NT2/D1 (cell line): ENCODE results near the gene WDR73.

Source experiments
- DNase-seq: peaks from one replicate; pipeline ENCODE4 v3.0.0-alpha.2; 2011; ENCODE audit warnings: low read depth, low spot score
- H3K27me3 ChIP-seq: 2 replicates; pipeline ENCODE4 v1.6.0; 2011; ENCODE audit warnings: mild to moderate bottlenecking; ENCODE audit not compliant: insufficient read length, insufficient read depth
- H3K36me3 ChIP-seq: 2 replicates; pipeline ENCODE4 v1.6.1; 2011; ENCODE audit warnings: mild to moderate bottlenecking, low read length, mixed read lengths; ENCODE audit not compliant: insufficient read depth, insufficient read length
- H3K4me1 ChIP-seq: 2 replicates; pipeline ENCODE4 v1.5.1; 2011; ENCODE audit not compliant: insufficient read depth, insufficient read length
- H3K4me3 ChIP-seq: 2 replicates; pipeline ENCODE4 v1.5.1; 2011; ENCODE audit warnings: low read depth; ENCODE audit not compliant: insufficient read length
- H3K9ac ChIP-seq: 2 replicates; pipeline ENCODE4 v1.6.0; 2011; ENCODE audit warnings: low read depth; ENCODE audit not compliant: insufficient read length
- H3K9me3 ChIP-seq: 2 replicates; pipeline ENCODE4 v1.5.1; 2011; ENCODE audit warnings: mild to moderate bottlenecking, low read length; ENCODE audit not compliant: insufficient read depth
- SUZ12 ChIP-seq: IDR thresholded peaks from 2 replicates; pipeline ENCODE4 v1.6.1; 2011; ENCODE audit not compliant: insufficient read length, insufficient read depth; ENCODE audit errors: extremely low read depth
- YY1 ChIP-seq: IDR thresholded peaks from 2 replicates; pipeline ENCODE4 v1.6.1; 2011; ENCODE audit not compliant: insufficient read length, insufficient read depth
- ZNF274 ChIP-seq: IDR thresholded peaks from 2 replicates; pipeline ENCODE4 v1.6.1; 2011; ENCODE audit warnings: mild to moderate bottlenecking, low read depth, low read length

The WDR73 gene

GRCh38 chr15:84603630-84604379 is 50.3 kb downstream of the WDR73 start:
- Histone ChIP-seq H3K4me3 (no peak overlapping the region), H3K9me3 (no peaks in the 10 kb centered on the region), H3K4me1 (peaks cover 15% of the 10 kb centered on the region), H3K27me3 (peaks cover 24% of the 10 kb centered on the region), H3K36me3 (peaks cover 43% of the 10 kb centered on the region), H3K9ac (peak overlapping the region; percentile 5)
- TF ChIP-seq ZNF274 (no peak), YY1 (no peak), SUZ12 (no peak)
- DNase-seq: peak; percentile 83

GRCh38 chr15:84601555-84601838 is 52.6 kb downstream of the WDR73 start:
- TF ChIP-seq YY1 (no peak), ZNF274 (no peak), SUZ12 (no peak)
- H3K36me3 ChIP-seq: peaks cover 24% of the 10 kb centered on the region
- peak overlapping the region; percentile 80 for H3K9ac ChIP-seq
- H3K4me1 ChIP-seq: peaks cover 15% of the 10 kb centered on the region
- peak overlapping the region; percentile 88 for H3K4me3 ChIP-seq
- no peaks in the 10 kb centered on the region for H3K9me3 ChIP-seq
- peaks cover 20% of the 10 kb centered on the region for H3K27me3 ChIP-seq
- no peak for DNase-seq

GRCh38 chr15:84600687-84601554 is 53.2 kb downstream of the WDR73 start, which contains the start of gene ZSCAN2:
Gene ZSCAN2 (plus strand): TSS chr15:84601009. CDS start chr15:84603928, 2,919 bp downstream.
- Histone ChIP-seq H3K4me1 (peaks cover 15% of the 10 kb centered on the region), H3K9me3 (no peaks in the 10 kb centered on the region), H3K4me3 (peak within 1 kb of the TSS; percentile 88), H3K27me3 (peaks cover 16% of the 10 kb centered on the region), H3K9ac (peak within 1 kb of the TSS; percentile 80), H3K36me3 (peaks cover 18% of the 10 kb centered on the region)
- peak; percentile 95 for DNase-seq
- TF ChIP-seq ZNF274: no peak
- TF ChIP-seq YY1: peak; percentile 10

GRCh38 chr15:84600331-84600686 is 53.8 kb downstream of the WDR73 start:
- H3K9ac ChIP-seq: peak overlapping the region; percentile 39
- peaks cover 10% of the 10 kb centered on the region for H3K27me3 ChIP-seq
- no peak for DNase-seq
- H3K9me3 ChIP-seq: no peaks in the 10 kb centered on the region
- H3K36me3 ChIP-seq: peaks cover 12% of the 10 kb centered on the region
- H3K4me3 ChIP-seq: peak overlapping the region; percentile 88
- TF ChIP-seq ZNF274 (no peak), SUZ12 (no peak), YY1 (no peak)
- H3K4me1 ChIP-seq: peaks cover 14% of the 10 kb centered on the region

GRCh38 chr15:84599906-84600305 is 54.2 kb downstream of the WDR73 start:
- H3K27me3 ChIP-seq: peaks cover 9% of the 10 kb centered on the region
- no peak overlapping the region for H3K4me3 ChIP-seq
- peaks cover 10% of the 10 kb centered on the region for H3K36me3 ChIP-seq
- H3K9ac ChIP-seq: no peak overlapping the region
- H3K4me1 ChIP-seq: peaks cover 15% of the 10 kb centered on the region
- no peak for DNase-seq
- no peaks in the 10 kb centered on the region for H3K9me3 ChIP-seq
- TF ChIP-seq YY1: no peak
- TF ChIP-seq SUZ12: no peak
- no peak for TF ChIP-seq ZNF274

- Histone ChIP-seq H3K27me3 (peaks cover 9% of the 10 kb centered on the region), H3K4me1 (peaks cover 15% of the 10 kb centered on the region), H3K36me3 (peaks cover 3% of the 10 kb centered on the region), H3K9me3 (no peaks in the 10 kb centered on the region), H3K4me3 (no peak overlapping the region), H3K9ac (no peak overlapping the region)
- TF ChIP-seq SUZ12 (no peak), YY1 (no peak), ZNF274 (no peak)
- no peak for DNase-seq
These were observed 55.1 kb downstream of the WDR73 start for GRCh38 chr15:84598993-84599392.

GRCh38 chr15:84598250-84598649 is 55.8 kb downstream of the WDR73 start:
- TF ChIP-seq SUZ12 (no peak), YY1 (no peak), ZNF274 (no peak)
- H3K27me3 ChIP-seq: peaks cover 9% of the 10 kb centered on the region
- peaks cover 6% of the 10 kb centered on the region for H3K9me3 ChIP-seq
- H3K9ac ChIP-seq: no peak overlapping the region
- H3K36me3 ChIP-seq: no peaks in the 10 kb centered on the region
- no peak for DNase-seq
- no peak overlapping the region for H3K4me3 ChIP-seq
- H3K4me1 ChIP-seq: peaks cover 12% of the 10 kb centered on the region
